Activated CD8-positive, alpha-beta memory T cell treated with anti-CD3 and anti-CD28 coated beads, Interleukin-2, amount 10 ng/mL, durations not matched to agents 7 days and 5 days (primary cell): ENCODE measurements around the gene PSMA2. TPM values are rescaled to one million over a fixed set of nuclear protein-coding genes. Genes with fewer than 3 reads are reported as not detected.

Source experiments
- ATAC-seq: fragments of 150-1000 bp; cut with Tn5 transposase; one replicate; pipeline ENCODE4 v1.10.0; 2021; ENCODE audit warnings: moderate library complexity
- CTCF ChIA-PET: fragments of 350-600 bp; sonication (Branson Sonifier 250); formaldehyde crosslinking; loops from one replicate; lab custom pipeline; 2021; ENCODE audit warnings: antibody characterized with exemption; lab: Charles Lee
- DNase-seq: peaks from one replicate; pipeline ENCODE4 v3.0.0-alpha.2; 2020
- H3K27ac Mint-ChIP-seq: one replicate; pipeline ENCODE4 v1.8.0; 2021; ENCODE audit warnings: mild to moderate bottlenecking, mixed read lengths
- H3K27me3 Mint-ChIP-seq: one replicate; pipeline ENCODE4 v1.8.0; 2021; ENCODE audit warnings: mixed read lengths
- H3K36me3 Mint-ChIP-seq: one replicate; pipeline ENCODE4 v1.8.0; 2021; ENCODE audit warnings: mild to moderate bottlenecking, mixed read lengths
- H3K4me1 Mint-ChIP-seq: one replicate; pipeline ENCODE4 v1.8.0; 2021; ENCODE audit warnings: mixed read lengths
- H3K4me3 Mint-ChIP-seq: one replicate; pipeline ENCODE4 v1.8.0; 2021; ENCODE audit warnings: mild to moderate bottlenecking, moderate library complexity, mixed read lengths
- H3K9me3 Mint-ChIP-seq: one replicate; pipeline ENCODE4 v1.8.0; 2022; ENCODE audit warnings: low read depth, mixed read lengths
- total RNA-seq, 2 experiments: library from RNA; stranded (reverse); gene quantifications; one replicate each; pipeline ENCODE4 v1.2.3, GENCODE V29; 2021

Gene PSMA2
- total RNA-seq, 2 experiments from 2014 or later, result 135 to 158 TPM

DNA sequence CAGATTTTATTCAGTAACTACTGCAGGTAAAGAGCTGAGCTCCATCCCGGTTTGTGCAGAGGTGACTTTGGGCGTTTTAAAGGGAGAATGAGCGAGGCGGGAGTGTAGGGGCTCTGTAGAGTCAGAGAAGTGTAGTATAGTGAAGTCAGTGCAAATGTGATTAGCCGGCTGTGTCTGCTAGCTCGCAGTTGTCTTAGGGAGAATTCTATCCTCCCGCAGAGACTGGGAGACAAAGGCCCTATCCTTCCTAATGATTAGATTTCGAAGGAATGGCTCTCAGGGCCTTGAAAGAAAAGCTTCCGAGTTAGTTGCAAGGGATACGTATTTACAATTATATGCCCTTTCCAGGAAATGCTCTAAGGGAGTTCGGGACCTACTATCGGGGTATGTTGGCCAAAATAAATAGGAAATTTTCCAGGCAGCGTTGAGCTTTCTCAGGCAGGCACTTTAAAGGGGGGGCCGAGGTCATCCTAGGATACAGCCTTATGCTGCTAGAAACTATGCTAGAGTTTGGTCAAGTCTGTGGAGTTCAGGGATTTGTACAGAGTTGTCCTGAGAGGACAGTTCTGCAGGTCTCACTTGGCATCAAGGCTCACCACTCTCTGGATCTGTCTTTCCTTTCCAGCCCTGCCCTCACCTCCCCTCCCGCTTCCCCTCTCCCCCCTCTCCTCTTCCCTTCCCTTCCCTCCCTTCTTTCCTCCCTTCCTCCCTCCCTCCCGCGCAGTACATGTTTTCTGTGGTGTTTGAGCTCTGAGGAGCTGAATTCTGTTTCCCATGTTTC is 1.0 kb upstream of the PSMA2 start:
- ATAC-seq (no peak), DNase-seq (no peak)
- Mint-ChIP-seq H3K4me1 (peaks cover 53% of the 10 kb centered on the region), H3K27me3 (no peaks in the 10 kb centered on the region), H3K9me3 (no peaks in the 10 kb centered on the region), H3K4me3 (peak overlapping the region; percentile 100), H3K36me3 (peaks cover 34% of the 10 kb centered on the region), H3K27ac (peak overlapping the region; percentile 100)
- CTCF ChIA-PET, result interaction anchor here (0.7 to 2.2 kb wide), 10 partner anchors 9 to 906 kb away, joined by 3 to 26 read pairs (median 5); no protein-coding TSS in a partner anchor

- ATAC-seq (no peak), DNase-seq (peak; percentile 49)
- CTCF ChIA-PET, result interaction anchor here (1.1 to 2.2 kb wide), 9 partner anchors 10 to 651 kb away, joined by 3 to 26 read pairs (median 5); partner anchors contain the start of genes C7orf25 and STK17A
- H3K4me1 Mint-ChIP-seq, result peaks cover 61% of the 10 kb centered on the region
- H3K9me3 Mint-ChIP-seq, result no peaks in the 10 kb centered on the region
- H3K27me3 Mint-ChIP-seq, result no peaks in the 10 kb centered on the region
- peak overlapping the region; percentile 100 for H3K4me3 Mint-ChIP-seq
- peak overlapping the region; percentile 100 for H3K27ac Mint-ChIP-seq
- H3K36me3 Mint-ChIP-seq, result peaks cover 39% of the 10 kb centered on the region
Observed at GRCh38 chr7:42931447-42931833, 534 bp downstream of the PSMA2 start.

DNA sequence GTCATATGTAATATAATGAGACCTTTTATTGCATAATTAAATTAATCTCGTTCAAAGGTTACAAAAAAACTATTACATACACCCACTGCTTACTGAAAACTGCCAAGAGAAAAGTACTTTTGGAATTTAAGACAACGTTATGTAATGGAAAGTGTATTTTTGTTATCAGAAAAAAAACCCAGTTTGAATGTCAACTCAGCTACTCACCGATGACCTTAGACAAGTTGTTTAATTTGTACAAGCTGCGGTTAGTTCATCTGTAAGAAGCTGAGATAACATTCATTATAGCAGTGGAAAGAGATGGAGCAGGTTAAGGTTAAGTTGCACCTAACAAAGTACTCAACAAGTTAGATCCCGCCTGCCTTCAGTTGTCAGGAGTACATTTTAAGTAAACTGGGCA is 1.1 kb downstream of the PSMA2 start:
- CTCF ChIA-PET, result interaction anchor here (1.4 to 1.5 kb wide), 3 partner anchors 14 to 652 kb away, joined by 3 to 6 read pairs (median 4); partner anchors contain the start of gene STK17A
- Mint-ChIP-seq H3K27me3 (no peaks in the 10 kb centered on the region), H3K27ac (peak overlapping the region; percentile 100), H3K36me3 (peaks cover 40% of the 10 kb centered on the region), H3K9me3 (no peaks in the 10 kb centered on the region), H3K4me3 (peak overlapping the region; percentile 100), H3K4me1 (peaks cover 61% of the 10 kb centered on the region)
- DNase-seq, result no peak
- ATAC-seq, result no peak

GRCh38 chr7:42929449-42929848 is 2.5 kb downstream of the PSMA2 start:
- Mint-ChIP-seq H3K4me3 (peak overlapping the region; percentile 100), H3K36me3 (peaks cover 45% of the 10 kb centered on the region), H3K9me3 (no peaks in the 10 kb centered on the region), H3K27ac (no peak overlapping the region), H3K4me1 (peaks cover 64% of the 10 kb centered on the region), H3K27me3 (no peaks in the 10 kb centered on the region)
- no peak for DNase-seq
- ATAC-seq, result no peak
- CTCF ChIA-PET, result interaction anchor here (0.8 to 1.9 kb wide), 5 partner anchors 10 to 909 kb away, joined by 3 to 10 read pairs (median 4); no protein-coding TSS in a partner anchor

DNA sequence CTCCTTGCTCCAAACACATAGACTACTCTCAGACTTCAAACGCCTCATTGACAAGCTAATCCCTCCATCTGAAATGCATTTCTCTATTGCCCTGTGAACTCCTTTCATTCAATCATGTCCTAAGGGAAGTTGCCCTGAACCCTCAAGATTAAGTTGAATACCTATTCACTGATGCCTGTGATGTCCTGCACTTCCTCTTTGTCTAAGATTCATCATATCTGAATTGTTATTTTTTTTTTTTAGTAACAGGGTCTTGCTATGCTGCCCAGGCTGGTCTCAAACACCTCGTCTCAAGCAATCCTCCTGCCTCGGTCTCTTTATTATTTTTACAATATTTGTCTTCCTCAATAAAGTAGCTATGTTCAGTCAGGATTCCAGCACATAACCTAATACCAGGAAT is 3.2 kb downstream of the PSMA2 start:
- H3K27me3 Mint-ChIP-seq, result no peaks in the 10 kb centered on the region
- CTCF ChIA-PET, result interaction anchor here (0.8 to 1.9 kb wide), 5 partner anchors 9 to 910 kb away, joined by 3 to 10 read pairs (median 3); no protein-coding TSS in a partner anchor
- H3K27ac Mint-ChIP-seq, result no peak overlapping the region
- H3K9me3 Mint-ChIP-seq, result no peaks in the 10 kb centered on the region
- H3K36me3 Mint-ChIP-seq, result peaks cover 49% of the 10 kb centered on the region
- peaks cover 62% of the 10 kb centered on the region for H3K4me1 Mint-ChIP-seq
- DNase-seq, result no peak
- H3K4me3 Mint-ChIP-seq, result peak overlapping the region; percentile 11
- ATAC-seq, result no peak

GRCh38 chr7:42926204-42926603 is 5.8 kb downstream of the PSMA2 start:
- H3K4me3 Mint-ChIP-seq, result no peak overlapping the region
- peaks cover 58% of the 10 kb centered on the region for H3K4me1 Mint-ChIP-seq
- ATAC-seq (no peak), DNase-seq (no peak)
- CTCF ChIA-PET, result interaction anchor here (1.3 to 1.6 kb wide), 2 partner anchors 10 to 15 kb away, joined by 3 to 8 read pairs; no protein-coding TSS in a partner anchor
- no peaks in the 10 kb centered on the region for H3K9me3 Mint-ChIP-seq
- no peaks in the 10 kb centered on the region for H3K27me3 Mint-ChIP-seq
- H3K27ac Mint-ChIP-seq, result no peak overlapping the region
- peaks cover 63% of the 10 kb centered on the region for H3K36me3 Mint-ChIP-seq

GRCh38 chr7:42925630-42926029 is 6.3 kb downstream of the PSMA2 start:
- CTCF ChIA-PET, result interaction anchor here (1.3 kb wide), 1 partner anchor 9 kb away, joined by 3 read pairs; no protein-coding TSS in a partner anchor
- no peak for DNase-seq
- Mint-ChIP-seq H3K27ac (peak overlapping the region; percentile 51), H3K4me3 (no peak overlapping the region), H3K27me3 (no peaks in the 10 kb centered on the region), H3K9me3 (no peaks in the 10 kb centered on the region), H3K4me1 (peaks cover 57% of the 10 kb centered on the region), H3K36me3 (peaks cover 69% of the 10 kb centered on the region)
- ATAC-seq, result no peak

- peaks cover 44% of the 10 kb centered on the region for H3K4me1 Mint-ChIP-seq
- peaks cover 73% of the 10 kb centered on the region for H3K36me3 Mint-ChIP-seq
- DNase-seq (no peak), ATAC-seq (no peak)
- H3K4me3 Mint-ChIP-seq, result no peak overlapping the region
- CTCF ChIA-PET, result interaction anchor here (1.0 to 1.3 kb wide), 3 partner anchors 8 to 18 kb away, joined by 3 read pairs; no protein-coding TSS in a partner anchor
- peak overlapping the region; percentile 2 for H3K27ac Mint-ChIP-seq
- no peaks in the 10 kb centered on the region for H3K9me3 Mint-ChIP-seq
- no peaks in the 10 kb centered on the region for H3K27me3 Mint-ChIP-seq
Observed at GRCh38 chr7:42924223-42924838, 7.6 kb downstream of the PSMA2 start.

- peaks cover 74% of the 10 kb centered on the region for H3K36me3 Mint-ChIP-seq
- CTCF ChIA-PET, result no interaction called here
- H3K4me3 Mint-ChIP-seq, result no peak overlapping the region
- peaks cover 24% of the 10 kb centered on the region for H3K4me1 Mint-ChIP-seq
- no peak for ATAC-seq
- no peak overlapping the region for H3K27ac Mint-ChIP-seq
- DNase-seq, result no peak
- no peaks in the 10 kb centered on the region for H3K9me3 Mint-ChIP-seq
- no peaks in the 10 kb centered on the region for H3K27me3 Mint-ChIP-seq
Observed at GRCh38 chr7:42922017-42922753, 9.8 kb downstream of the PSMA2 start.

GRCh38 chr7:42915356-42915755 is 16.6 kb downstream of the PSMA2 start:
- Mint-ChIP-seq H3K9me3 (no peaks in the 10 kb centered on the region), H3K4me3 (no peak overlapping the region), H3K27ac (peak overlapping the region; percentile 41), H3K36me3 (peaks cover 62% of the 10 kb centered on the region), H3K4me1 (peaks cover 53% of the 10 kb centered on the region), H3K27me3 (no peaks in the 10 kb centered on the region)
- ATAC-seq (no peak), DNase-seq (no peak)
- CTCF ChIA-PET, result no interaction called here

- Mint-ChIP-seq H3K4me1 (peaks cover 53% of the 10 kb centered on the region), H3K4me3 (no peak overlapping the region), H3K27ac (peak overlapping the region; percentile 85), H3K9me3 (no peaks in the 10 kb centered on the region), H3K27me3 (no peaks in the 10 kb centered on the region), H3K36me3 (peaks cover 62% of the 10 kb centered on the region)
- CTCF ChIA-PET, result interaction anchor here (1.2 kb wide), 1 partner anchor 17 kb away, joined by 5 read pairs; the partner anchor contains the start of genes MRPL32 and PSMA2
- DNase-seq, result no peak
- ATAC-seq, result no peak
Observed at GRCh38 chr7:42914421-42915045, 17.4 kb downstream of the PSMA2 start.

DNA sequence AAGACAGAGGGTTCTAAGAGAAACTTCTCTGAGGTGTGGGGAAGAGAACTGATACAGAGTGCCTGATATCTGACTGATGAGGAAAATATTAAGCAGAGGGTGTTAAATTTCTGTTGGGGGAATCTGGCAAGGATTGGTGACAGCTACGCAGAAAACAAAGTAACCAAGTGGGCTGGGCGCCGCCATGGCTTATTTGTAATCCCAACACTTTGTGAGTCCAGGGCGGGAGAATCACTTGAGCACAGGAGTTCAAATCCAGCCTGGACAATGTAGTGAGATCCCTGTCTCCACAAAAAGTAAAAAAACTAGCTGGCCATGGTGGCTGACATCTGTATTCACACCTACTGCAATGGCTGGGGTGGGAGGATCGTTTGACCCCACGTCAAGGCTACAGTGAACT is 18.0 kb downstream of the PSMA2 start:
- DNase-seq, result no peak
- H3K9me3 Mint-ChIP-seq, result no peaks in the 10 kb centered on the region
- no peaks in the 10 kb centered on the region for H3K27me3 Mint-ChIP-seq
- peaks cover 53% of the 10 kb centered on the region for H3K4me1 Mint-ChIP-seq
- no peak for ATAC-seq
- peaks cover 57% of the 10 kb centered on the region for H3K36me3 Mint-ChIP-seq
- CTCF ChIA-PET, result interaction anchor here (0.7 to 1.2 kb wide), 3 partner anchors 14 to 18 kb away, joined by 3 to 5 read pairs (median 4); partner anchors contain the start of genes MRPL32 and PSMA2
- H3K4me3 Mint-ChIP-seq, result no peak overlapping the region
- peak overlapping the region; percentile 85 for H3K27ac Mint-ChIP-seq
